A549 (cell line): ENCODE data around the gene TSPAN5.

Experiments
- BHLHE40 ChIP-seq: IDR thresholded peaks from 2 replicates; pipeline ENCODE4 v1.6.1; 2012; ENCODE audit warnings: low read depth, low read length, inconsistent platforms
- CEBPB ChIP-seq, 2 experiments: fragments of >200 bp in 1 of 2; sonication (Bioruptor Twin) in 1 of 2; formaldehyde crosslinking in 1 of 2; IDR thresholded peaks; 2 replicates each; pipeline ENCODE4 v1.6.1; 2012 to 2016
- MAZ ChIP-seq: fragments of 150-350 bp; IDR thresholded peaks from 2 replicates; pipeline ENCODE4 v1.6.1; 2014; ENCODE audit warnings: antibody characterized with exemption, low read depth, low read length, borderline replicate concordance
- NPAS2 ChIP-seq: fragments of 250-450 bp; sonication (Bioruptor Pico); IDR thresholded peaks from 2 replicates; pipeline ENCODE4 v1.8.0; 2022; ENCODE audit warnings: mild to moderate bottlenecking, moderate library complexity, borderline replicate concordance
- POLR2A ChIP-seq: IDR thresholded peaks from 2 replicates; pipeline ENCODE4 v1.6.1; 2012; ENCODE audit warnings: mild to moderate bottlenecking, low read length
- RCOR1 ChIP-seq: fragments of 150-350 bp; IDR thresholded peaks from 2 replicates; pipeline ENCODE4 v1.6.1; 2014; ENCODE audit warnings: antibody characterized with exemption, low read length, low read depth
- USF2 ChIP-seq: fragments of 450-650 bp; IDR thresholded peaks from 2 replicates; pipeline ENCODE4 v1.6.1; 2014; ENCODE audit warnings: antibody characterized with exemption
- ZC3H11A ChIP-seq: fragments of 450-650 bp; IDR thresholded peaks from 2 replicates; pipeline ENCODE4 v1.6.1; 2014; ENCODE audit warnings: antibody characterized with exemption, mild to moderate bottlenecking
- TF ChIP-seq, protein P1 (sequence below): fragments of >200 bp; sonication (Bioruptor Twin); formaldehyde crosslinking; IDR thresholded peaks from 3 replicates; pipeline ENCODE4 v1.5.1; 2016
- TF ChIP-seq, protein P2 (sequence below): IDR thresholded peaks from 2 replicates; pipeline ENCODE4 v1.6.1; 2012
- TF ChIP-seq, protein P3 (sequence below): IDR thresholded peaks from 2 replicates; pipeline ENCODE4 v1.6.1; 2012

DNA sequence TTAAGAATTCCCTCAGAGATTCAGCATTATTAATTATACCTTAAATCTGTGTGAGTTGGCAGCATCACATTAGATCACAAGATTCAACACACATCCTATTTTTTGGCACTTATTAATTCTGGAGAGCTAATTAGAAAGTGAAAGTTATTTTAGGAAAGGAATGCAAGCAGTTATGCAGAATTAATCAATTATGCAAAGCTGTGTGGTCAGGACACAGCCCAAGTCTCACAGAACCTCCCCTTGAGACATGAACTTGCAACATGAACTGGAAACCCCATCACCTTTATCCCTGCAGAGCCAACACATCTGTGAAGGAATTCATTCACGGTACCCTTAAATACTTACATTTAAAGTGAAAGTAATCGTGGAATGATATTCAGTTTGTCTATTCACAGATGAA, 80.5 kb downstream of the TSPAN5 start:
- TF ChIP-seq, protein P1, sequence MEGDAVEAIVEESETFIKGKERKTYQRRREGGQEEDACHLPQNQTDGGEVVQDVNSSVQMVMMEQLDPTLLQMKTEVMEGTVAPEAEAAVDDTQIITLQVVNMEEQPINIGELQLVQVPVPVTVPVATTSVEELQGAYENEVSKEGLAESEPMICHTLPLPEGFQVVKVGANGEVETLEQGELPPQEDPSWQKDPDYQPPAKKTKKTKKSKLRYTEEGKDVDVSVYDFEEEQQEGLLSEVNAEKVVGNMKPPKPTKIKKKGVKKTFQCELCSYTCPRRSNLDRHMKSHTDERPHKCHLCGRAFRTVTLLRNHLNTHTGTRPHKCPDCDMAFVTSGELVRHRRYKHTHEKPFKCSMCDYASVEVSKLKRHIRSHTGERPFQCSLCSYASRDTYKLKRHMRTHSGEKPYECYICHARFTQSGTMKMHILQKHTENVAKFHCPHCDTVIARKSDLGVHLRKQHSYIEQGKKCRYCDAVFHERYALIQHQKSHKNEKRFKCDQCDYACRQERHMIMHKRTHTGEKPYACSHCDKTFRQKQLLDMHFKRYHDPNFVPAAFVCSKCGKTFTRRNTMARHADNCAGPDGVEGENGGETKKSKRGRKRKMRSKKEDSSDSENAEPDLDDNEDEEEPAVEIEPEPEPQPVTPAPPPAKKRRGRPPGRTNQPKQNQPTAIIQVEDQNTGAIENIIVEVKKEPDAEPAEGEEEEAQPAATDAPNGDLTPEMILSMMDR, result no peak
- TF ChIP-seq MAZ, result no peak
- TF ChIP-seq RCOR1, result no peak
- TF ChIP-seq POLR2A, result no peak
- TF ChIP-seq, protein P2, sequence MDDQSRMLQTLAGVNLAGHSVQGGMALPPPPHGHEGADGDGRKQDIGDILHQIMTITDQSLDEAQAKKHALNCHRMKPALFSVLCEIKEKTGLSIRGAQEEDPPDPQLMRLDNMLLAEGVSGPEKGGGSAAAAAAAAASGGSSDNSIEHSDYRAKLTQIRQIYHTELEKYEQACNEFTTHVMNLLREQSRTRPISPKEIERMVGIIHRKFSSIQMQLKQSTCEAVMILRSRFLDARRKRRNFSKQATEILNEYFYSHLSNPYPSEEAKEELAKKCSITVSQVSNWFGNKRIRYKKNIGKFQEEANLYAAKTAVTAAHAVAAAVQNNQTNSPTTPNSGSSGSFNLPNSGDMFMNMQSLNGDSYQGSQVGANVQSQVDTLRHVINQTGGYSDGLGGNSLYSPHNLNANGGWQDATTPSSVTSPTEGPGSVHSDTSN, result no peak
- TF ChIP-seq, protein P3, sequence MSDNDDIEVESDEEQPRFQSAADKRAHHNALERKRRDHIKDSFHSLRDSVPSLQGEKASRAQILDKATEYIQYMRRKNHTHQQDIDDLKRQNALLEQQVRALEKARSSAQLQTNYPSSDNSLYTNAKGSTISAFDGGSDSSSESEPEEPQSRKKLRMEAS, result no peak
- TF ChIP-seq NPAS2, result no peak
- TF ChIP-seq BHLHE40, result no peak
- no peak for TF ChIP-seq CEBPB (IDR thresholded peaks at IDR 0.05)
- no peak for TF ChIP-seq ZC3H11A
- no peak for TF ChIP-seq USF2
